Measurements from ENCODE around the gene UIMC1. TPM values are rescaled to one million over a fixed set of nuclear protein-coding genes. Genes with fewer than 3 reads are reported as not detected.
A peak's percentile ranks its signal among the peaks of the same experiment; 100 is the strongest.

The UIMC1 gene
- total RNA-seq, 1 donor from 2014 or later, result 40.9 TPM

DNA sequence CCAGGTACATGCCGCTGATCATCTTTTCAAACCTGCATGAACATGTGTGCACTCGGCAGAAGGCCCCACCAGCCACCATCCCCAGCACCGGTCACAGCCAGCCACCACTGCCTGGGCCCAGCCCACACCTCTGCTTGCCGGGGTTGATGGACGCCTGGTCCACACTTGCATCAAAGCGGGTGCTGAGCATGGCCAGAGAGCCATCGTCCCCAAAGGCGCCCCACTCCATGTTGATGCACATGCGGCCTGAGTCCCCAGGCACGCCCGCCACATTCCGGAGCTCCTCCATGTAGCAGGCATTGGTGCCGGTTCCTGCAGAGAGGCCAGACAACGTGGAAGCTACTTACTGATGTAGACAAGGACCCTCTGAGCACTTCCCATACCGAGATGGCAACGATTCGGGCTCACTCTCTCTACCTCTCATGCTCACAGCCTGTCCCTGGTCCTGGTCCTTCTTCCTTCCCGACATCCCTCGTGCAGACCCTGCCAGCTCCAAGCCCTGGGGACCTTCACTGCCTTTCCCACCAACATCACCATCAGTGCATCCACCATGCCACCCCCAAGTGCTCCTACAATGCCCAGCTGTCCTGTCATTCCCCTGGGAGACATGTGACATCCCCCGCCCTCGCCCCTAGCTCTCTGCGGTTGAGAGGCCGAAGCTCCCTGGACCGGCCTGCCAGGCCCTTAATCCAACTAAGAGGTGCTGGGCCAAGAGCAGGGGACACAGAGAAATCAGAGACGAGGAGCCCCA, 124.6 kb downstream of the UIMC1 start:
- Mint-ChIP-seq H3K27ac (ENCODE audit: unreplicated experiment) (no peak overlapping the region), H3K27me3 (ENCODE audit: unreplicated experiment) (peaks cover 13% of the 10 kb centered on the region), H3K9me3 (ENCODE audit: unreplicated experiment) (no peaks in the 10 kb centered on the region), H3K4me1 (ENCODE audit: unreplicated experiment) (peaks cover 15% of the 10 kb centered on the region), H3K36me3 (ENCODE audit: low read depth, unreplicated experiment) (peaks cover 8% of the 10 kb centered on the region), H3K4me3 (ENCODE audit: unreplicated experiment) (peak overlapping the region; percentile 44)
- DNase-seq (ENCODE audit: low spot score), result no peak
- TF ChIP-seq, protein P1, sequence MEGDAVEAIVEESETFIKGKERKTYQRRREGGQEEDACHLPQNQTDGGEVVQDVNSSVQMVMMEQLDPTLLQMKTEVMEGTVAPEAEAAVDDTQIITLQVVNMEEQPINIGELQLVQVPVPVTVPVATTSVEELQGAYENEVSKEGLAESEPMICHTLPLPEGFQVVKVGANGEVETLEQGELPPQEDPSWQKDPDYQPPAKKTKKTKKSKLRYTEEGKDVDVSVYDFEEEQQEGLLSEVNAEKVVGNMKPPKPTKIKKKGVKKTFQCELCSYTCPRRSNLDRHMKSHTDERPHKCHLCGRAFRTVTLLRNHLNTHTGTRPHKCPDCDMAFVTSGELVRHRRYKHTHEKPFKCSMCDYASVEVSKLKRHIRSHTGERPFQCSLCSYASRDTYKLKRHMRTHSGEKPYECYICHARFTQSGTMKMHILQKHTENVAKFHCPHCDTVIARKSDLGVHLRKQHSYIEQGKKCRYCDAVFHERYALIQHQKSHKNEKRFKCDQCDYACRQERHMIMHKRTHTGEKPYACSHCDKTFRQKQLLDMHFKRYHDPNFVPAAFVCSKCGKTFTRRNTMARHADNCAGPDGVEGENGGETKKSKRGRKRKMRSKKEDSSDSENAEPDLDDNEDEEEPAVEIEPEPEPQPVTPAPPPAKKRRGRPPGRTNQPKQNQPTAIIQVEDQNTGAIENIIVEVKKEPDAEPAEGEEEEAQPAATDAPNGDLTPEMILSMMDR (IDR thresholded peaks at IDR 0.05; ENCODE audit: unreplicated experiment), result no peak

DNA sequence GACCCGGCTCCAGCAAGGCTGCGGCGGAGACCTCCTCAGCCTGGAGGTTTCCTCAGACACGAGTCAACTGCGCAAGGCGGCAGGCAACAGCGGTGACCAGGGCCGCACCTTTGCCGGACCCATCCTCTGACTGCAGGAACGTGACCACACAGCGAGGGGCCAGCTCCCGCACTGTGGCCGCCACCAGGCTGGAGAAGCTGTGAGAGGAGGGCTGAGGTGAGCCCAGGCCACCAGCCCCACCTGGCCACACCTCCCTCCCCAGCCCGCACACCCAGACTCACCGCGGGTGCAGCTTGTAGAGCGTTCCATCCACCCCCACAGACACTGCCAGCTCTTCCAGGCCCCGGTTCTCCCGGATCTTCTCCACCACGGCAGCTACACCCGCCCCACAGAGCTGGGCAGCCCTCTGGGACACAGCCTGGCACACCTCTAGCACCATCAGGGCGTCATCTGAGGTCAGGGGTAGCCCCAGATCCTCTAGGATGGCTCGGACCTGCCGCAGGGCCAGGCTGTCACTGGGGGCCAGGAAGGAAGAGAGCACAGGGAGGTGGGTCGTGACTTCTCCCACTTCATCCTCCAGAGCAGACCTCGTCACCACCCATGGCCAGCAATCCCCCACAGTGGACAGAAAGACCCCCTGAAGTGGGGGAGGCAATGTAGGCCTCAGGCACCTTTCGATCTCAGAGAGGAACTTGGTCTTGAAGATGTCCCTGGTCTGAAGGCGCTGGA, 125.4 kb downstream of the UIMC1 start:
- H3K36me3 Mint-ChIP-seq (ENCODE audit: low read depth, unreplicated experiment), result peaks cover 8% of the 10 kb centered on the region
- peaks cover 15% of the 10 kb centered on the region for H3K4me1 Mint-ChIP-seq (ENCODE audit: unreplicated experiment)
- H3K27me3 Mint-ChIP-seq (ENCODE audit: unreplicated experiment), result peaks cover 12% of the 10 kb centered on the region
- no peak overlapping the region for H3K4me3 Mint-ChIP-seq (ENCODE audit: unreplicated experiment)
- DNase-seq (ENCODE audit: low spot score), result no peak
- TF ChIP-seq, protein P1 (IDR thresholded peaks at IDR 0.05; ENCODE audit: unreplicated experiment), result no peak
- no peaks in the 10 kb centered on the region for H3K9me3 Mint-ChIP-seq (ENCODE audit: unreplicated experiment)
- H3K27ac Mint-ChIP-seq (ENCODE audit: unreplicated experiment), result no peak overlapping the region

DNA sequence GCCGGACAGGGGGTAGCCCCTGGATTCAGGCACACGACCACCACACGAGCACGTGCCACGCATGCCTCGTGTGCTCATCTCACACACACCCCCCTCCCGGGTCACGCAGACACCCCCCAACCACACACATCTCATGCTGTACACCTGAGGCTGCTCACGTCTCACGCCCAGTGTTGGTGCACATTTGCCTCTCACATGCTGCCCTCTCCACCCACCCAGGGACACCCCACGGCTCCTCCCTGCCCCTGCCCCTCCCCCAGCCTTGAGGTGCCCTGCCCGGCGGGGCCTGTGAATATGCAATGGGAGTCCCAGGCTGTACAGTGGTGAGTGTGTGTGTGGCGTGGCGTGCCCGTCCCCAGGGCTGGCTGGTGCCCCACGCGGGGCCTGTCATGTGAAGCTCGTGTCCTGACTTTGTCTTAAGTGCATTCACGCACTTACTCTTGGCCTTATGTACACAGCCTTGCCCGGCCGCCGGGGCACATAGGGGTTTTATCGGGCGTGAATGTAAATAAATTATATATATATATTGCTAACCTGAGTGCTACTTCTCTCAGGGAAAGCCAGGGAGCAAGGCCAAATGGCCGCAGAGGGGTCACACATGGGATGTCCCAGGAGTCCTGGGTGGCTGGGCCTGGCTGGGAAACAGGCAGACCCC, 126.1 kb downstream of the UIMC1 start:
- Mint-ChIP-seq H3K36me3 (ENCODE audit: low read depth, unreplicated experiment) (peaks cover 4% of the 10 kb centered on the region), H3K4me1 (ENCODE audit: unreplicated experiment) (peaks cover 15% of the 10 kb centered on the region), H3K27me3 (ENCODE audit: unreplicated experiment) (peaks cover 6% of the 10 kb centered on the region), H3K27ac (ENCODE audit: unreplicated experiment) (no peak overlapping the region), H3K4me3 (ENCODE audit: unreplicated experiment) (no peak overlapping the region), H3K9me3 (ENCODE audit: unreplicated experiment) (no peaks in the 10 kb centered on the region)
- no peak for DNase-seq (ENCODE audit: low spot score)
- TF ChIP-seq, protein P1 (IDR thresholded peaks at IDR 0.05; ENCODE audit: unreplicated experiment), result no peak

DNA sequence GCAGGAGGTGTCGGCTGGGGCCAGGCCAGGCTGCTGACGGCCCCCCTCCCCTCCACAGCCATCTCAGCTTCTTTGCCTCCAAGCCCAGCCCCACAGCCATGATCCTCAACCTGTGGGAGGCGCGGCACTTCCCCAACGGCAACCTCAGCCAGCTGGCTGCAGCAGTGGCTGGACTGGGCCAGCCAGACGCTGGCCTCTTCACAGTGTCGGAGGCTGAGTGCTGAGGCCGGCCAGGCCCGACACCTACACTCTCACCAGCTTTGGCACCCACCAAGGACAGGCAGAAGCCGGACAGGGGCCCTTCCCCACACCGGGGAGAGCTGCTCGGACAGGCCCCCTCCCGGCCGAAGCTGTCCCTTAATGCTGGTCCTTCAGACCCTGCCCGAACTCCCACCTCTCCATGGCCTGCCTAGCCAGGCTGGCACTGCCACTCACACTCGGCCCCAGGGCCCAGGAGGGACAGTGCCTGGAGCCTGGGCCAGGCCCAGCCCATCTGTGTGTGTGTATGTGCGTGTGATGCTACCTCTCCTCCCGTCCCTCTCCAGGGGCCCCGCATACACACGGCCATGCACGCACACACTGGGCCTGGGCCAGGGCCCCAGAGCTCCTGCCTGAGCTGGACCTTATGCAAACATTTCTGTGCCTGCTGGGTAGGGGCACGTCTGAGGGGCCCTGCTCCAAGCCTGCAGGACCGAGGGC, 126.8 kb downstream of the UIMC1 start:
- DNase-seq (ENCODE audit: low spot score), result no peak

More for the DNA sequence above, 126.8 kb downstream of the UIMC1 start:
- Mint-ChIP-seq H3K36me3 (ENCODE audit: low read depth, unreplicated experiment) (peaks cover 4% of the 10 kb centered on the region), H3K9me3 (ENCODE audit: unreplicated experiment) (no peaks in the 10 kb centered on the region), H3K27ac (ENCODE audit: unreplicated experiment) (no peak overlapping the region), H3K27me3 (ENCODE audit: unreplicated experiment) (peaks cover 7% of the 10 kb centered on the region), H3K4me3 (ENCODE audit: unreplicated experiment) (no peak overlapping the region), H3K4me1 (ENCODE audit: unreplicated experiment) (peaks cover 15% of the 10 kb centered on the region)
- TF ChIP-seq, protein P1 (IDR thresholded peaks at IDR 0.05; ENCODE audit: unreplicated experiment), result no peak

Data from endothelial cell (in vitro differentiated cells).